ENCODE measurements around the gene TEAD1.
A peak's percentile ranks its signal among the peaks of the same experiment; 100 is the strongest.

The TEAD1 gene

DNA sequence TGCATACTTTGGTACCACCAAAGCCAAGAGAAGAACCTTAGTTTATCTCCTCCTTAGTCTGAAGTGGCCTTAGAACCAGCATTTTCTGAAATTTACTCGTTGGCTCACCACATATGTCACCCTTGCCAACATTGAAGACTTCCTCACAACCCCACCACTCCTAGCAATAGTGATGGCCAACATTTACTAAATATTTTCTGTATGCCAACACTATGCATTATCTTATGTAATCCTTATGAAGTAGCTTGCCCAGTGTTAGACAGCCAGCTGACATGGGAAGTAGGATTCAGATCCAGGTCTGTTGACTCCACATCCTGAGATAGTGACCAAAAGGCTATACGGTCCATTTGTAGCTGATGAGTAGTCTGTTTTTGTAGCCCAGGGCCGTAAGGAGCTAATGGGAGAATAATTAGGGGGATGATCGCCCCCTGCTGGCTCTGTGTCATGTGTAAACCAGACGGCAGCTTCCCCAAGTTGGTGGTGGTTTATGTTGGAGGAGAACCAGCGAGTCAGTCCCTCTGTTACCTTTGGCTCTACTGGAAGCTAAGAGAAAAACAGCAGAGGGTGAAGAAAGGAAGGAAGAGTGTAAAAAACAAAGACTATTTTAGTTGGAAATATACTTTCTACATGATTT, 214.4 kb downstream of the TEAD1 start:
- no peak overlapping the region for H3K27ac ChIP-seq
- TF ChIP-seq ZFX (IDR thresholded peaks at IDR 0.05), result no peak
- TF ChIP-seq, protein P1, sequence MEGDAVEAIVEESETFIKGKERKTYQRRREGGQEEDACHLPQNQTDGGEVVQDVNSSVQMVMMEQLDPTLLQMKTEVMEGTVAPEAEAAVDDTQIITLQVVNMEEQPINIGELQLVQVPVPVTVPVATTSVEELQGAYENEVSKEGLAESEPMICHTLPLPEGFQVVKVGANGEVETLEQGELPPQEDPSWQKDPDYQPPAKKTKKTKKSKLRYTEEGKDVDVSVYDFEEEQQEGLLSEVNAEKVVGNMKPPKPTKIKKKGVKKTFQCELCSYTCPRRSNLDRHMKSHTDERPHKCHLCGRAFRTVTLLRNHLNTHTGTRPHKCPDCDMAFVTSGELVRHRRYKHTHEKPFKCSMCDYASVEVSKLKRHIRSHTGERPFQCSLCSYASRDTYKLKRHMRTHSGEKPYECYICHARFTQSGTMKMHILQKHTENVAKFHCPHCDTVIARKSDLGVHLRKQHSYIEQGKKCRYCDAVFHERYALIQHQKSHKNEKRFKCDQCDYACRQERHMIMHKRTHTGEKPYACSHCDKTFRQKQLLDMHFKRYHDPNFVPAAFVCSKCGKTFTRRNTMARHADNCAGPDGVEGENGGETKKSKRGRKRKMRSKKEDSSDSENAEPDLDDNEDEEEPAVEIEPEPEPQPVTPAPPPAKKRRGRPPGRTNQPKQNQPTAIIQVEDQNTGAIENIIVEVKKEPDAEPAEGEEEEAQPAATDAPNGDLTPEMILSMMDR (conservative IDR thresholded peaks at IDR 0.05), result peak; percentile 85

DNA sequence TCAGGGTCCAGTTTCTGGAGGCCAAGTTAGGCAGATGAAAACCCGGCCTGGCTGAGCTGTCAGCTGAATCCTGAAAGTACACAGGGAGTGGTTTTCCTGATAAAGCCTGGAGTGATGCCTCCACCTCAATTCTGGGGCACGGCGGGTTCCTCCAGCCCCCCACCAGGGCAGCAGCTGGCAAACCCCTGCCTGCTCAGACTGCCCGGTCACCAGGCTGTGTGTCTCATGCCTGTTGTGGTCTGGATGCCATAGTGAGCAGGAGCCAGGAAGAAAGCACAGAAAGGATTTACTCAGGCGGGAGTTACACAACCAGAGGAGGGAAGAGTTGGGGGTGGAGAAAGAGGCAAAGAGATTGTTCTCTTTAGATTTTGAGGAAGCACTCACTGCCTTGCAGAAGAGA, 215.0 kb downstream of the TEAD1 start:
- no peak overlapping the region for H3K27ac ChIP-seq
- TF ChIP-seq, protein P1 (conservative IDR thresholded peaks at IDR 0.05), result no peak
- TF ChIP-seq ZFX (IDR thresholded peaks at IDR 0.05), result no peak

DNA sequence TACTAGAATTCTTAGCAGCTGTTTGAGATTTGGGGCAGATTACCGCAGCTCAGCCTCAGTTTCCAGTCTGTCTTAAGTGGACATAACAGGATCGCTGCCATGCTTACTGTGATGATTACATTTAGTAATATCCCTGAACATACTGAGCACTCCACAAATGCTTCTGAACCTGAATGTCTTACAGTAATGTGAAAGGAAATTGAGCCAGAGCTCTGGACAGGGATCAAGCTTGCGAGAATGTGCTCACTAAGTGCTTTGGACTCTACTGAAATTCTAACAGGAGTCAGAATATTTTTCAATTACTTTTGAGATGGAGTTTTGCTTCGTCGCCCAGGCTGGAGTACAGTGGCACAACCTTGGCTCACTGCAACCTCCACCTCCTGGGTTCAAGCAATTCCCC, 216.3 kb downstream of the TEAD1 start:
- TF ChIP-seq ZFX (IDR thresholded peaks at IDR 0.05), result no peak
- no peak overlapping the region for H3K27ac ChIP-seq

DNA sequence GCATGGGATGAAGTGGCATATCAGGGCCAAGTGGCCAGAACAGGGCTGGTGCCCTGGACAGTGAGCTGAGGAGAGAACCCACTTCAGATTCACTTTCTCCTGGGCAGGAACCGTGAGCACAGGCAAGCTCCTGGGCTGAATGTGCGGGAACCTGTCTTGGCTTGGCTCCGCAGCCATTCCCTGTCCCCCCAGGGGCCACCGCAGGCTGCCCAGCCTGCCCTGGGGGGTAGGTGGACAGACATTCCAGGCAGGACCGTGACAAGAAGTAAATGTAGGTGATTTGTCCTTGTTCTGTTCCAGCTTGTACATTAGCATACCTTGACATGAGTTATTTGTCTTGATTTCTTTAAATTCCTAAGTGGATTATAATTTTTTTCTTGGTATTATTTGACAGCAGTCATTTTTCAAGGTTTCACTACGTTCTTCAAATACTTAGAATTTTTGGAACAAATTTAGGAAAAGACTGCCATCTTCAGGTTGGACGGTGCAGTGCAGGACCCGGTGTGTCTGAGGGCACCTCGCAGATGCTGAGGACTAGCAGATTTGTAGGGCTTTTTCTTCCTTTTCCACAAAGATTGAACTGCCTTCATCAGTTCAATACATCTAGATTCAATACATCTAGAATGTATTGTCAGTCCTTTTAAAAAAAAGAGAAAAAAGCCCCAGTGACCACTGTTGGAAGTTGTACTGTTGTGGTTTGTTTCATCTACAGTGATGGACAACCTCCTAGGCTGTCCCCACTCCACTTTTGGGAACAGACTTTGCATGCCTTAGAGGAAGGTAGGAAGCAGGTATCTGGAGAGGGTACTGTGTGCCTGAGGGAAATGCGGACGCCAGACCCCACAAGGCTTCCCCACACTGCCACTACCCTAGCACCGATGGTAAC, 219.8 kb downstream of the TEAD1 start:
- TF ChIP-seq, protein P1 (conservative IDR thresholded peaks at IDR 0.05), result peak; percentile 91
- TF ChIP-seq ZFX (IDR thresholded peaks at IDR 0.05), result no peak

DNA sequence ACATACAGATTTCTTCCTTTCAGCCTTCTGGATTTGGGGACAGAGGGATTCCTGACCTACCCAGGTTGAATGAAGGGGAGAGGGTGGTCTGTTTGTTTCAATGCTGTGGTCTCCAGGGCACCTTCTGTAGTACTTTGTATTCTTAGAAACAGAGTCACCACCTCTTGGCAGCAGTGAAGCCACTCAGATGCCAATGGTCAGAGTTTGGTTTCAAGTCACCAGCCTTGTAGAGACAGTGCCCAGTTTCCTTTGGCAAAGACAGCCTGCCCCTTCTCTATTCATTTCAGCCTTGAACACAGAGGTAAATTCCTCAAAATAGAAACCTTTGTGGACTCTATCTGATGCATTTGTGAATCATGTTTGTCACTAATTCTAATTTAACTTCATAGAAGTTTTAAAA, 223.2 kb downstream of the TEAD1 start:
- H3K27ac ChIP-seq, result no peak overlapping the region
- TF ChIP-seq ZFX (IDR thresholded peaks at IDR 0.05), result no peak
- TF ChIP-seq, protein P1 (conservative IDR thresholded peaks at IDR 0.05), result no peak

More for the DNA sequence above, 219.8 kb downstream of the TEAD1 start:
- no peak overlapping the region for H3K27ac ChIP-seq

DNA sequence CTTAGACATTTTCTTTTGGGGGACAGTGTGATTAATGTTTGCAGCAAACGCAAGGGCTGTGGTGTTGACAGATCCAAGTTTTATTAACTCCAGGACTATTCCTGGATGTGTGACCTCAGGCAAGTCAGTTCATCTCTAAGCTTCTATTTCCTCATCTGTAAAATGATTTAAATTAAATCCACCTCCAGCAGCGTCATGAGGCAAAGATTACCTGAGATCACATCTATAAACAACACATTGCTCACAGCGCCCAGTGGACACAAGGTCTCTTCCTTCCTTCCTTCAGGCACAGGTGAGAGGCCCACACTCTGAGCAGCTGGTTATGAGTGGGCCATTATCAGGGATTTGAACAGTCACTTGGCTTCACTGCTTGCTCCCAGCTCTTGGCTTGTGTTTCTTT, 223.6 kb downstream of the TEAD1 start:
- H3K27ac ChIP-seq, result no peak overlapping the region
- TF ChIP-seq, protein P1 (conservative IDR thresholded peaks at IDR 0.05), result no peak
- no peak for TF ChIP-seq ZFX (IDR thresholded peaks at IDR 0.05)

DNA sequence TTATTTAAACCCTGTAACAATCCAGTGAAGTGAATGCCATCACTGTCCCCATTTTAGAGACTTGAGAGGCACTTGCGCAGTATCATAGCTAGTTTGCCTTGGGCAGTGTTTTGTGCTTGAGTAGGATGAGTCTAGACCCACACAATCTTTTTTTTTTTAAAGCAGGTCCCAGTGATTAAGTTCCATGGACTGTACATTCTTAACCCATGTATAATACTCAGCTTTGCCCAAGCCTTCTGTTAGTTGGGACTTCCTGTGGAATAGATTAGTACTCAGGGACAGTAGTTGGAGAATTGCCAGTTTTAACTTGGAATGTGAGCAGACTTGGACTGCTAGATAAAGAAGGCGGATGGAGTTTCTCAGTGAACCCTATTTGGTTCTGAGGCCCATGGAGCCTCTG, 226.3 kb downstream of the TEAD1 start:
- TF ChIP-seq, protein P1 (conservative IDR thresholded peaks at IDR 0.05), result no peak
- no peak for TF ChIP-seq ZFX (IDR thresholded peaks at IDR 0.05)
- H3K27ac ChIP-seq, result no peak overlapping the region
